Measurements from ENCODE around the gene FER. TPM values are rescaled to one million over a fixed set of nuclear protein-coding genes. Genes with fewer than 3 reads are reported as not detected.
"Not testable (repeated sequence)": the region's sequence is repeated elsewhere in the genome, so short reads cannot be mapped to it uniquely, and the experiment has no call there.

The FER gene
- total and polyA plus RNA-seq, 2 of the 8 experiments (the other 6 are each of a cell fraction or from before 2014, with no cell fraction given): 1.3 to 15.8 TPM

GRCh38 chr5:108836492-108836891, 88.8 kb downstream of the FER start (continued):
- TF ChIP-seq RXRA (IDR thresholded peaks at IDR 0.05; ENCODE audit: insufficient read depth, low read depth, low read length): no peak
- TF ChIP-seq NRF1 (IDR thresholded peaks at IDR 0.05; ENCODE audit: low read depth, low read length): no peak
- TF ChIP-seq FOSL1 (IDR thresholded peaks at IDR 0.05; ENCODE audit: insufficient read depth, low read depth, low read length): no peak

DNA sequence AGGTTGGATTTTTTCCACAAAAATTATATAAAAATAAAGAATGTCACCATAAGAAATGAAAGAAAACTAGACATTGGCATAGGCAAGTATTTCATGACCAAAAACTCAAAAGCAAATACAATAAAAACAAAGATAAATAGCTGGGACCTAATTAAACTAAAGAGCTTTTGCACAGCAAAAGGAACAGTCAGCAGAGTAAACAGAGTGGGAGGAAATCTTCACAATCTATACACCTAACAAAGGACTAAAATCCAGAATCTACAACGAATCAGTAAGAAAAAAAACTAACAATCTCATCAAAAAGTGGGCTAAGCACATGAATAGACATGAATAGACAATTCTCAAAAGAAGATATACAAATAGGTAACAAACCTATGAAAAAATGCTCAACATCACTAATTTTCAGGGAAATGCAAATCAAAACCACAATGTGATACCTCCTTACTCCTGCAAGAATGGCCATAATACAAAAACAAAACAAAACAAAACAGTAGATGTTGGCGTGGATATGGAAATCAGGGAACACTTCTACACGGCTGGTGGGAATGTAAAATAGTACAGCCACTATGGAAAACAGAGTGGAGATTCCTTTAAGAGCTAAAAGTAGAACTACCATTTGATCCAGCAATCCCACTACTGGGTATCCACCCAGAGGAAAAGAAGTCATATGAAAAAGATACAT, 94.7 kb downstream of the FER start:
- H2AFZ ChIP-seq (ENCODE audit: low read length); H3K4me1 ChIP-seq (replicated peaks in 1 of 4; ENCODE audit: control insufficient read depth in 3 of 4, insufficient read depth in 4 of 4, low read length in 3 of 4); H2BK5ac ChIP-seq (ENCODE audit: low read depth, low read length); H3K79me1 ChIP-seq (ENCODE audit: low read depth, low read length); H4K5ac ChIP-seq (ENCODE audit: insufficient read length, low read depth, low read length); H3K4me2 ChIP-seq (ENCODE audit: insufficient read depth in 1 of 2, low read depth in 2 of 2, low read length in 2 of 2); H4K20me1 ChIP-seq (replicated peaks in 1 of 2; ENCODE audit: control insufficient read depth in 1 of 2, insufficient read depth in 2 of 2, low read length in 2 of 2); H2AK5ac ChIP-seq (ENCODE audit: low read depth, low read length); H2BK120ac ChIP-seq (replicated peaks; ENCODE audit: low read depth, low read length); H4K8ac ChIP-seq (ENCODE audit: extremely low read depth, insufficient read depth, low read length); H3K27ac ChIP-seq (ENCODE audit: low read depth, low read length); H3K14ac ChIP-seq (ENCODE audit: insufficient read length); H3K23me2 ChIP-seq (ENCODE audit: low read depth, low read length); DNase-seq (ENCODE audit: low read depth in 1 of 2, low spot score in 2 of 2); H4K91ac ChIP-seq (replicated peaks; ENCODE audit: insufficient read length, low read length); H2BK15ac ChIP-seq (ENCODE audit: low read length); H3K27me3 ChIP-seq (replicated peaks in 1 of 4; ENCODE audit: control insufficient read depth in 3 of 4, extremely low read depth in 1 of 4, insufficient read depth in 3 of 4, low read length in 3 of 4); H3K4me3 ChIP-seq (ENCODE audit: extremely low read depth in 1 of 4, insufficient read depth in 2 of 4, low read depth in 3 of 4, low read length in 4 of 4); H3K36me3 ChIP-seq (ENCODE audit: control insufficient read depth in 2 of 4, insufficient read depth in 4 of 4, low read length in 3 of 4); H3K23ac ChIP-seq (ENCODE audit: insufficient read length); H3K56ac ChIP-seq (replicated peaks; ENCODE audit: insufficient read length, low read depth, low read length); H2BK20ac ChIP-seq (ENCODE audit: low read length); H2BK12ac ChIP-seq (ENCODE audit: low read depth, low read length); H3K4ac ChIP-seq (replicated peaks; ENCODE audit: insufficient read length, low read depth, low read length); H3K18ac ChIP-seq (ENCODE audit: extremely low read depth, low read length); H3K79me2 ChIP-seq (ENCODE audit: control insufficient read depth in 1 of 2, insufficient read depth in 2 of 2, low read length in 2 of 2); POLR2A ChIA-PET (ENCODE audit: partially characterized antibody); FAIRE-seq; H3K9me3 ChIP-seq (ENCODE audit: insufficient read depth in 2 of 2, low read depth in 1 of 2, low read length in 1 of 2); H3K9ac ChIP-seq (replicated peaks in 1 of 4; ENCODE audit: extremely low read depth in 1 of 4, low read depth in 3 of 4, low read length in 3 of 4); CTCF ChIA-PET (ENCODE audit: partially characterized antibody): not testable (repeated sequence)
- 86% methylated on average over 3 of the region's 3 CpGs; no CpG with 5 or more reads in 1 of the 2 experiments for WGBS, 2 experiments (ENCODE audit: extremely low coverage in 1 of 2, insufficient coverage in 1 of 2, insufficient read length in 1 of 2, insufficient replicate concordance in 2 of 2, low coverage in 1 of 2, low lambda C conversion rate in 2 of 2, missing lambda C conversion rate in 1 of 2)
